Epithelial cell of esophagus (primary cell): ENCODE data around the gene ABCC2.
"Not testable (repeated sequence)": the region's sequence is repeated elsewhere in the genome, so short reads cannot be mapped to it uniquely, and the experiment has no call there.

Experiments used
- DNase-seq: peaks from one replicate; pipeline ENCODE4 v3.0.0; 2010; ENCODE audit warnings: low read depth
- H3K4me3 ChIP-seq: 2 replicates; pipeline ENCODE4 v1.5.1; 2011; ENCODE audit warnings: mild to moderate bottlenecking, low read length, control low read depth
- CTCF ChIP-seq: IDR thresholded peaks from 2 replicates; pipeline ENCODE4 v1.5.1; 2011; ENCODE audit warnings: low read depth, mild to moderate bottlenecking, low read length, control low read depth, inconsistent platforms; ENCODE audit not compliant: insufficient read depth; ENCODE audit errors: missing control alignments

Gene ABCC2

GRCh38 chr10:99881371-99881770, 98.9 kb downstream of the ABCC2 start:
- DNase-seq, result no peak
- TF ChIP-seq CTCF, result no peak
- no peak overlapping the region for H3K4me3 ChIP-seq

- H3K4me3 ChIP-seq, result no peak overlapping the region
- no peak for DNase-seq
- no peak for TF ChIP-seq CTCF
Measured at GRCh38 chr10:99883523-99883922, 101.1 kb downstream of the ABCC2 start.

DNA sequence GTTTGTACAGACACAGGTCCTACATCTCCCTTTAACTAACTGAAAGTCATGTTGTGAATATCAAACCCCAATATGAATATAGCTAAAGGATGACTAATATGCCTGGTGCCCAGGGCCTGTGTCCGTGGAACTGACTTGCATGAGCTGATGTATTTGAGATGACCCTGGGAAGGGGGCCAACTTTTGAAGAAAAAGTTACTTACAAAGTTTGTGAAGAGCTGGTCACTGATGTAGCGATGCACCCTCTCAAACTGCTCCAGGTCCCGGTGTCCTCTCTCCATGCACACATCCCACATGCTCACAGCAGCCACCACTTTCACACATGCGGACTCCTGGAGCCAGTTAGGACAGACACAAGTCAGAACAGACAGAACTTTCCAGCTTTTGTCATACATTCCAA, 106.2 kb downstream of the ABCC2 start:
- DNase-seq, result no peak
- TF ChIP-seq CTCF, result no peak
- H3K4me3 ChIP-seq, result no peak overlapping the region

GRCh38 chr10:99894613-99895012, 112.2 kb downstream of the ABCC2 start:
- H3K4me3 ChIP-seq, result no peak overlapping the region
- no peak for DNase-seq
- TF ChIP-seq CTCF, result no peak

DNA sequence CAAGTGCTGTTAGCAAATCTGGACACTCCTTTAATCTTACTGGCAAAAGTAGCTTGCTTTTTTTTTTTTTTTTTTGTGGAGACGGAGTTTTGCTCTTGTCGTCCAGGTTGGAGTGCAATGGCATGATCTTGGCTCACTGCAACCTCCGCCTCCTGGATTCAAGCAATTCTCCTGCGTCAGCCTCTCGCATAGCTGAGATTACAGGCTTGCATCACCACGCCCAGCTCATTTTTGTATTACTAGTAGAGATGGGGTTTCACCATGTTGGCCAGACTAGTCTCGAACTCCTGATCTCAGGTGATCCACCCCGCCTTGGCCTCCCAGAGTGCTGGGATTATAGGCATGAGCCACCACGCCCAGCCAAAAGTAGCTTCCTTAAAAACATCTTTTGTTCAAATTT, 112.6 kb downstream of the ABCC2 start:
- H3K4me3 ChIP-seq, DNase-seq: not testable (repeated sequence)

DNA sequence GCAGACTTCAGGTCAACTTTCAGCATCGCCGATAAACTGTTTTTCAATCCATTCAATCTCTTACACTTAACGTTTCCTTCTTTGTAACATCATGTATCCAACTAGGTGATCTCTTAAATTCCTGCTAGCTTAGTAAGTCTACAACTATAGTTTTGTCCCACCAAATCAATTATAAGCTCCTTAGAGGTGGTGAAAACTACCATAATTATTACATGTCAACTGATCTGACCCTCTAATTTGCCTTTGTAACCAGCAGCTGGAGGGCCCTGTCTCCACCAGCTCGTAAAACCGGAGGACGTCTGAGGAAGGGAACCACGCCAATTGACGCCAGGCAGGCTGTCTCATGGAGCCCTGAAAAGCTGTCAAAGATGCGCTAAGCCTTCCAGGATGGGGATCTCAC, 113.4 kb downstream of the ABCC2 start:
- TF ChIP-seq CTCF, result no peak

More for the DNA sequence above, 113.4 kb downstream of the ABCC2 start:
- no peak for DNase-seq
- no peak overlapping the region for H3K4me3 ChIP-seq
